ENCODE data around the gene NOG.
A peak's percentile ranks its signal among the peaks of the same experiment; 100 is the strongest.

The NOG gene

DNA sequence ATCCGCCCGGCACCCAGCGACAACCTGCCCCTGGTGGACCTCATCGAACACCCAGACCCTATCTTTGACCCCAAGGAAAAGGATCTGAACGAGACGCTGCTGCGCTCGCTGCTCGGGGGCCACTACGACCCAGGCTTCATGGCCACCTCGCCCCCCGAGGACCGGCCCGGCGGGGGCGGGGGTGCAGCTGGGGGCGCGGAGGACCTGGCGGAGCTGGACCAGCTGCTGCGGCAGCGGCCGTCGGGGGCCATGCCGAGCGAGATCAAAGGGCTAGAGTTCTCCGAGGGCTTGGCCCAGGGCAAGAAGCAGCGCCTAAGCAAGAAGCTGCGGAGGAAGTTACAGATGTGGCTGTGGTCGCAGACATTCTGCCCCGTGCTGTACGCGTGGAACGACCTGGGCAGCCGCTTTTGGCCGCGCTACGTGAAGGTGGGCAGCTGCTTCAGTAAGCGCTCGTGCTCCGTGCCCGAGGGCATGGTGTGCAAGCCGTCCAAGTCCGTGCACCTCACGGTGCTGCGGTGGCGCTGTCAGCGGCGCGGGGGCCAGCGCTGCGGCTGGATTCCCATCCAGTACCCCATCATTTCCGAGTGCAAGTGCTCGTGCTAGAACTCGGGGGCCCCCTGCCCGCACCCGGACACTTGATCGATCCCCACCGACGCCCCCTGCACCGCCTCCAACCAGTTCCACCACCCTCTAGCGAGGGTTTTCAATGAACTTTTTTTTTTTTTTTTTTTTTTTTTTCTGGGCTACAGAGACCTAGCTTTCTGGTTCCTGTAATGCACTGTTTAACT lies 1.0 kb downstream of the NOG start:
- Histone ChIP-seq H3K4me1 (ENCODE audit: control insufficient read depth, low read length) (peaks cover 6% of the 10 kb centered on the region; the same call in 1 of the 2 replicates), H3F3A (ENCODE audit: control insufficient read depth, insufficient read depth) (no peaks in the 10 kb centered on the region), H3K9me3 (ENCODE audit: control insufficient read depth, insufficient read depth, low read length) (no peaks in the 10 kb centered on the region), H3K4me2 (ENCODE audit: low read length) (peak overlapping the region; percentile 11; the same call in 1 of the 2 replicates), H3K79me2 (ENCODE audit: control insufficient read depth, low read length) (no peaks in the 10 kb centered on the region), H3K27ac (ENCODE audit: low read depth, low read length) (no peak overlapping the region), H3K36me3 (ENCODE audit: control insufficient read depth, low read length) (no peaks in the 10 kb centered on the region), H3K9me2 (replicated peaks; ENCODE audit: control insufficient read depth, low read length) (no peaks in the 10 kb centered on the region), H4K20me1 (ENCODE audit: control insufficient read depth, insufficient read depth, low read depth, low read length) (no peaks in the 10 kb centered on the region), H3K4me3 (ENCODE audit: low read length) (no peak overlapping the region), H3K27me3 (ENCODE audit: control insufficient read depth, low read length) (peaks cover 56% of the 10 kb centered on the region)
- TF ChIP-seq EZH2phosphoT487 (IDR thresholded peaks at IDR 0.05; ENCODE audit: borderline replicate concordance, low read length) = peak; percentile 50; the same call in 1 of the 2 replicates
- TF ChIP-seq CTCF (IDR thresholded peaks at IDR 0.05; ENCODE audit: low read depth, low read length, poor library complexity, severe bottlenecking) = no peak

DNA sequence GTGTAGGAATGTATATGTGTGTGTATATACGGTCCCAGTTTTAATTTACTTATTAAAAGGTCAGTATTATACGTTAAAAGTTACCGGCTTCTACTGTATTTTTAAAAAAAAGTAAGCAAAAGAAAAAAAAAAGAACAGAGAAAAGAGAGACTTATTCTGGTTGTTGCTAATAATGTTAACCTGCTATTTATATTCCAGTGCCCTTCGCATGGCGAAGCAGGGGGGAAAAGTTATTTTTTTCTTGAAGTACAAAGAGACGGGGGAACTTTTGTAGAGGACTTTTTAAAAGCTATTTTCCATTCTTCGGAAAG lies 1.6 kb downstream of the NOG start:
- Histone ChIP-seq H3K9me3 (ENCODE audit: control insufficient read depth, insufficient read depth, low read length) (no peaks in the 10 kb centered on the region), H3K36me3 (ENCODE audit: control insufficient read depth, low read length) (no peaks in the 10 kb centered on the region), H3K4me1 (ENCODE audit: control insufficient read depth, low read length) (peaks cover 6% of the 10 kb centered on the region; the same call in 1 of the 2 replicates), H3K4me3 (ENCODE audit: low read length) (no peak overlapping the region), H3K4me2 (ENCODE audit: low read length) (no peak overlapping the region), H3F3A (ENCODE audit: control insufficient read depth, insufficient read depth) (no peaks in the 10 kb centered on the region), H3K27ac (ENCODE audit: low read depth, low read length) (no peak overlapping the region), H3K79me2 (ENCODE audit: control insufficient read depth, low read length) (no peaks in the 10 kb centered on the region), H3K9me2 (replicated peaks; ENCODE audit: control insufficient read depth, low read length) (no peaks in the 10 kb centered on the region), H3K27me3 (ENCODE audit: control insufficient read depth, low read length) (peaks cover 50% of the 10 kb centered on the region), H4K20me1 (ENCODE audit: control insufficient read depth, insufficient read depth, low read depth, low read length) (no peaks in the 10 kb centered on the region)
- TF ChIP-seq CTCF (IDR thresholded peaks at IDR 0.05; ENCODE audit: low read depth, low read length, poor library complexity, severe bottlenecking) = no peak
- TF ChIP-seq EZH2phosphoT487 (IDR thresholded peaks at IDR 0.05; ENCODE audit: borderline replicate concordance, low read length) = peak; percentile 38; the same call in 1 of the 2 replicates

DNA sequence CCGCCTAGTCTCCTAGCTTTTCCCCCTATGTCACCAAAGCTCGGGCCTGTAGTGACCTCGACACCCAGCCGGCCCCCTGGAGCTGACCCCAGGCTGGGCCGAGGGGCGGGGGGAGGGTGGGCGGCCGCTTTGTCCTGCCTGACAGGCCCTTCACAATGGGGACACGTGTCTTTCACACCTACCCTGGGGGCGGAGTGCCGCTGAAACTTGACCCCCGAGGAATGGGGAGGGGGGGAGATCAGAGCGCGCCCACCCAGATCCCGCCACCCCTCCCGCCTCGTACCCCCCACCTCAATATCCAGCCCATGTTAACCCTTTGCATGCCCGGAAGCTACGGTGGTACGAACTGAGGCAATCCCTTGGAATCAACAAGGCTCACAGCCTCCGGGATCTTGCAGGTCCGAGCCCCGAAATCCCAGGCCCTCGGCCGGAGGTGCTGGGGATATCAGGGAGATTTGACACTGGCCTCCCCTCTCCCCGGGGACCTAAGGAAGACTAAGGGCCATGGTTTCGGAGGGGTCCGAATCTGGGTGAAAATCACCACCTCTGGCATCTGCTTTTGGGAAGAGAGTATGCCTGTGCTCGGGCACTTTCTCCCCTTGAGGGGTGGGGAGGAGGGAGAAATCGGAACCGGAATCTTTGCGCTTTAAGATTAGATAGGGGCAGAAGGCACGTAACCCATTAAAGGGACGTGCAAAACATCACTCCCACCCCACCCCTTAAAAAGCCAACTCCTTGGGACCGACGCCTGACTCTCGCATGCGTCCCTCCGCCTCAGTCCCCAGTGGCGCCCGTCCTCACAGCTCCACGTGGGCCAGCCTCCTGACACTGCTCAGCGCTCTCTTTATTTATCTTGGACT lies 2.6 kb downstream of the NOG start:
- no peak overlapping the region for H3K4me3 ChIP-seq (ENCODE audit: low read length)
- H3F3A ChIP-seq (ENCODE audit: control insufficient read depth, insufficient read depth) = no peaks in the 10 kb centered on the region
- no peak overlapping the region for H3K27ac ChIP-seq (ENCODE audit: low read depth, low read length)
- H3K9me2 ChIP-seq (replicated peaks; ENCODE audit: control insufficient read depth, low read length) = no peaks in the 10 kb centered on the region
- TF ChIP-seq EZH2phosphoT487 (IDR thresholded peaks at IDR 0.05; ENCODE audit: borderline replicate concordance, low read length) (no peak), CTCF (IDR thresholded peaks at IDR 0.05; ENCODE audit: low read depth, low read length, poor library complexity, severe bottlenecking) (no peak)
- no peaks in the 10 kb centered on the region for H4K20me1 ChIP-seq (ENCODE audit: control insufficient read depth, insufficient read depth, low read depth, low read length)
- H3K9me3 ChIP-seq (ENCODE audit: control insufficient read depth, insufficient read depth, low read length) = no peaks in the 10 kb centered on the region
- no peak overlapping the region for H3K4me2 ChIP-seq (ENCODE audit: low read length)
- peaks cover 44% of the 10 kb centered on the region for H3K27me3 ChIP-seq (ENCODE audit: control insufficient read depth, low read length)
- H3K79me2 ChIP-seq (ENCODE audit: control insufficient read depth, low read length) = no peaks in the 10 kb centered on the region
- H3K36me3 ChIP-seq (ENCODE audit: control insufficient read depth, low read length) = no peaks in the 10 kb centered on the region
- peaks cover 6% of the 10 kb centered on the region; the same call in 1 of the 2 replicates for H3K4me1 ChIP-seq (ENCODE audit: control insufficient read depth, low read length)
